ENCODE data around the gene LAMB4.

LAMB4 gene

DNA sequence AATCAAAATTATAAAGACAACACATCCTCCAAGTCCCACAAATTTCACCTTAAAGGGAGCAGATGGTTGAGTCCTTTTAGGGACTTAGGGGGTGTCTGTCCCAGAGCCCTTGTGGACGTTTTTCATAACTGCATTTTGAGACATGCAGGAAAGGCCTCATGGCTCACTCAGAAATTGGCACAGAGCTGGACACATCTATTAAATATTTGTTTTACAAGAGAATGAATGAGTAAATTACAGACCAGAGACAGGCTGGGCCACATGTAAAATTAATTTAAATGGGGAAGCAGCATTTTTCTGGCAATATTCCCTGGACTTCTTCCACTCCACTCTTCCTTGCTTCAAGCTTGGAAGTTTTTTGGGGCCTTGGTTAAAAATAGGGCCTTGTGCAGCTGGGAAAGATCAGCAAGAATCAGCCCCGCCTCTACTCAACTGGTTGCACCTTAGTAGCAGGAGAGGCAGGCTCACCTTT lies 147.2 kb downstream of the LAMB4 start:
- TF ChIP-seq, protein P1, sequence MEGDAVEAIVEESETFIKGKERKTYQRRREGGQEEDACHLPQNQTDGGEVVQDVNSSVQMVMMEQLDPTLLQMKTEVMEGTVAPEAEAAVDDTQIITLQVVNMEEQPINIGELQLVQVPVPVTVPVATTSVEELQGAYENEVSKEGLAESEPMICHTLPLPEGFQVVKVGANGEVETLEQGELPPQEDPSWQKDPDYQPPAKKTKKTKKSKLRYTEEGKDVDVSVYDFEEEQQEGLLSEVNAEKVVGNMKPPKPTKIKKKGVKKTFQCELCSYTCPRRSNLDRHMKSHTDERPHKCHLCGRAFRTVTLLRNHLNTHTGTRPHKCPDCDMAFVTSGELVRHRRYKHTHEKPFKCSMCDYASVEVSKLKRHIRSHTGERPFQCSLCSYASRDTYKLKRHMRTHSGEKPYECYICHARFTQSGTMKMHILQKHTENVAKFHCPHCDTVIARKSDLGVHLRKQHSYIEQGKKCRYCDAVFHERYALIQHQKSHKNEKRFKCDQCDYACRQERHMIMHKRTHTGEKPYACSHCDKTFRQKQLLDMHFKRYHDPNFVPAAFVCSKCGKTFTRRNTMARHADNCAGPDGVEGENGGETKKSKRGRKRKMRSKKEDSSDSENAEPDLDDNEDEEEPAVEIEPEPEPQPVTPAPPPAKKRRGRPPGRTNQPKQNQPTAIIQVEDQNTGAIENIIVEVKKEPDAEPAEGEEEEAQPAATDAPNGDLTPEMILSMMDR (IDR thresholded peaks at IDR 0.05; ENCODE audit: low read length) = peak; percentile 27; the same call in 1 of the 2 replicates
- no peak for TF ChIP-seq EZH2 (IDR thresholded peaks at IDR 0.05; ENCODE audit: borderline replicate concordance, low read length)
- no peaks in the 10 kb centered on the region for H4K20me1 ChIP-seq (ENCODE audit: insufficient read depth, low read length)
- no peak overlapping the region for H3K4me2 ChIP-seq (ENCODE audit: low read length)
- H3K36me3 ChIP-seq (ENCODE audit: insufficient read depth, low read length) = no peaks in the 10 kb centered on the region
- H3K9me3 ChIP-seq (ENCODE audit: low read length) = no peaks in the 10 kb centered on the region
- no peak overlapping the region for H2AFZ ChIP-seq (ENCODE audit: low read length)
- no peak overlapping the region for H3K4me3 ChIP-seq (ENCODE audit: low read depth, low read length, poor library complexity, severe bottlenecking)
- H3K4me1 ChIP-seq (ENCODE audit: insufficient read depth, low read length, severe bottlenecking) = no peaks in the 10 kb centered on the region
- no peak overlapping the region for H3K9ac ChIP-seq (ENCODE audit: low read length)
- H3K27ac ChIP-seq (ENCODE audit: low read depth, low read length, poor library complexity, severe bottlenecking) = no peak overlapping the region
- no peaks in the 10 kb centered on the region for H3K27me3 ChIP-seq (ENCODE audit: insufficient read depth, low read length)
- H3K9me2 ChIP-seq (ENCODE audit: low read depth, low read length) = no peaks in the 10 kb centered on the region
- H3F3A ChIP-seq (ENCODE audit: insufficient read depth, low read length) = no peaks in the 10 kb centered on the region
- H3K79me2 ChIP-seq (ENCODE audit: insufficient read depth, low read length) = no peaks in the 10 kb centered on the region

DNA sequence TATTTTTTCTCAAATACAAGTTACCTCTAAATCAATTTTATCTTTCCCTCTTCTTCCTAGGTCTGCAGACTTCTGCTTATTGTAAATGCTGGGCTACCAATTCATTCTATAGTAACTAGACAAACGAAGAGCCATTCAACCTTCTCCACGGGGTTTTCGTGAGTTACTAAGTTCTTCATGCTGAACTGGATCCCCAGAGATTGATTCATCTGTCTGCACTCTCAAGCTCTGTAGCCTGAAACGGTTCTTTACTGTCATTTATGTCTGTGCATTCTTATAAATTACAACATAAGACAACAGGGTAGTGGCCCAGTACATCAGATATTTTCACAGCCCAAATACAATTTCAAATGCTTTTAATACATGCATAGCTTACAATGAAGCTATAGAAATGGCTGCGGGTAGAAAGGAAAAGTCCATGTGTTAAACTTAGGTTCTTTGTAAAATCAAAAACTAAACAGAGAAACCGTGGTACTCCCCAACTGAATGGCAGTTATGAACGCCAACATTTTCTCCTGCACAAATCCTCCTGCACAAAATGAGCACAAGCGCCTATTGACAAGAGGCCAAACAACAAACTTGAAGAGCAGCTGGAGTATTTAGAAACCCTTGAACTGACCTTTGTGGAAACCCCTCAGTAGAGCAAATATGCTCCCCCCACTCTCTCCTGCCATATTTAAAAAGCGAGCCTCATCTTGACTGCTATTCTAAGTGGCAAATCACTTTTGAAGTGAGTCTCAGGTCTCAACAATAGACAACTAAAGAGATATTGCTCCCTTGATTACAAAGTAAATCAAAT lies 147.9 kb downstream of the LAMB4 start:
- H4K20me1 ChIP-seq (ENCODE audit: insufficient read depth, low read length) = no peaks in the 10 kb centered on the region
- H3K9me2 ChIP-seq (ENCODE audit: low read depth, low read length) = no peaks in the 10 kb centered on the region
- no peaks in the 10 kb centered on the region for H3K79me2 ChIP-seq (ENCODE audit: insufficient read depth, low read length)
- no peaks in the 10 kb centered on the region for H3K36me3 ChIP-seq (ENCODE audit: insufficient read depth, low read length)
- H3K9ac ChIP-seq (ENCODE audit: low read length) = no peak overlapping the region
- H3K27me3 ChIP-seq (ENCODE audit: insufficient read depth, low read length) = no peaks in the 10 kb centered on the region
- H3F3A ChIP-seq (ENCODE audit: insufficient read depth, low read length) = no peaks in the 10 kb centered on the region
- H3K27ac ChIP-seq (ENCODE audit: low read depth, low read length, poor library complexity, severe bottlenecking) = no peak overlapping the region
- H2AFZ ChIP-seq (ENCODE audit: low read length) = no peak overlapping the region
- TF ChIP-seq EZH2 (IDR thresholded peaks at IDR 0.05; ENCODE audit: borderline replicate concordance, low read length) = no peak
- TF ChIP-seq, protein P1 (IDR thresholded peaks at IDR 0.05; ENCODE audit: low read length) = no peak
- H3K4me3 ChIP-seq (ENCODE audit: low read depth, low read length, poor library complexity, severe bottlenecking) = no peak overlapping the region
- no peaks in the 10 kb centered on the region for H3K9me3 ChIP-seq (ENCODE audit: low read length)
- no peak overlapping the region for H3K4me2 ChIP-seq (ENCODE audit: low read length)
- no peaks in the 10 kb centered on the region for H3K4me1 ChIP-seq (ENCODE audit: insufficient read depth, low read length, severe bottlenecking)

DNA sequence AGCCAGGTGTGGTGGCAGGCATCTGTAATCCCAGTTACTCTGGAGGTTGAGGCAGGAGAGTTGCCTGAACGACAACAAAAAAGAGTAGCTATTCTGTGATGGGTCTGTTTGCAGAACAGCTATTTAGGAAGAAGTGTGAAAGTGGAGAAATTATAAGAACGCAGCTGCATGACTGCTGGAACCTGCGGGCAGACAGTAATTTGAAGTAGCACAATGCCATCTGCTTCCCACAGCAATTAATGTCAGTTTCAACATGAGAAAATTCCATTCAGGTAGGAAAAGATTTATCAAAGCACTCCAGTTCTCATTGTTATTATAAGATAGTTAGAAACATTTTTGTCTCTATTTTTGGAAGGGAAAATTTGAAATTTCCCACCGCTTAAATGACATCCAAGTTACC lies 148.7 kb downstream of the LAMB4 start:
- no peak overlapping the region for H3K27ac ChIP-seq (ENCODE audit: low read depth, low read length, poor library complexity, severe bottlenecking)
- no peak overlapping the region for H3K4me3 ChIP-seq (ENCODE audit: low read depth, low read length, poor library complexity, severe bottlenecking)
- no peak overlapping the region for H3K4me2 ChIP-seq (ENCODE audit: low read length)
- H3K9me2 ChIP-seq (ENCODE audit: low read depth, low read length) = no peaks in the 10 kb centered on the region
- no peaks in the 10 kb centered on the region for H3K79me2 ChIP-seq (ENCODE audit: insufficient read depth, low read length)
- no peaks in the 10 kb centered on the region for H3K9me3 ChIP-seq (ENCODE audit: low read length)
- H3K36me3 ChIP-seq (ENCODE audit: insufficient read depth, low read length) = no peaks in the 10 kb centered on the region
- no peak overlapping the region for H3K9ac ChIP-seq (ENCODE audit: low read length)
- H3K4me1 ChIP-seq (ENCODE audit: insufficient read depth, low read length, severe bottlenecking) = no peaks in the 10 kb centered on the region
- H3F3A ChIP-seq (ENCODE audit: insufficient read depth, low read length) = no peaks in the 10 kb centered on the region
- no peaks in the 10 kb centered on the region for H4K20me1 ChIP-seq (ENCODE audit: insufficient read depth, low read length)
- TF ChIP-seq, protein P1 (IDR thresholded peaks at IDR 0.05; ENCODE audit: low read length) = no peak
- no peak for TF ChIP-seq EZH2 (IDR thresholded peaks at IDR 0.05; ENCODE audit: borderline replicate concordance, low read length)
- H3K27me3 ChIP-seq (ENCODE audit: insufficient read depth, low read length) = no peaks in the 10 kb centered on the region
- no peak overlapping the region for H2AFZ ChIP-seq (ENCODE audit: low read length)

Measured in OCI-LY1 (cell line).